HUES6 (cell line): ENCODE measurements around the gene TEAD1.
A peak's percentile ranks its signal among the peaks of the same experiment; 100 is the strongest.

Source experiments
- H3K27ac ChIP-seq: 2 replicates; pipeline ENCODE4 v1.7.0; 2013; ENCODE audit warnings: low read depth, mild to moderate bottlenecking, low read length, inconsistent platforms
- H3K27me3 ChIP-seq: 2 replicates; pipeline ENCODE4 v1.6.1; 2013; ENCODE audit warnings: low read length; ENCODE audit not compliant: control insufficient read depth, insufficient read depth
- H3K36me3 ChIP-seq: 2 replicates; pipeline ENCODE4 v1.6.1; 2013; ENCODE audit warnings: low read length; ENCODE audit not compliant: control insufficient read depth, insufficient read depth
- H3K4me1 ChIP-seq: 2 replicates; pipeline ENCODE4 v1.6.1; 2013; ENCODE audit warnings: low read length; ENCODE audit not compliant: control insufficient read depth, insufficient read depth
- H3K4me3 ChIP-seq: 2 replicates; pipeline ENCODE4 v1.5.1; 2013; ENCODE audit warnings: low read depth, low read length
- H3K9ac ChIP-seq: one replicate; pipeline ENCODE4 v1.6.1; 2013; ENCODE audit warnings: mild to moderate bottlenecking, low read length
- H3K9me3 ChIP-seq: 2 replicates; pipeline ENCODE4 v1.6.1; 2013; ENCODE audit warnings: low read depth, low read length; ENCODE audit not compliant: control insufficient read depth, insufficient read depth

TEAD1 gene

GRCh38 chr11:12826441-12826840 lies 152.2 kb downstream of the TEAD1 start:
- no peak overlapping the region for H3K4me3 ChIP-seq
- H3K9me3 ChIP-seq: no peaks in the 10 kb centered on the region
- no peaks in the 10 kb centered on the region for H3K36me3 ChIP-seq
- H3K9ac ChIP-seq: no peak overlapping the region
- H3K27me3 ChIP-seq: no peaks in the 10 kb centered on the region
- H3K27ac ChIP-seq: no peak overlapping the region
- H3K4me1 ChIP-seq: peaks cover 70% of the 10 kb centered on the region

DNA sequence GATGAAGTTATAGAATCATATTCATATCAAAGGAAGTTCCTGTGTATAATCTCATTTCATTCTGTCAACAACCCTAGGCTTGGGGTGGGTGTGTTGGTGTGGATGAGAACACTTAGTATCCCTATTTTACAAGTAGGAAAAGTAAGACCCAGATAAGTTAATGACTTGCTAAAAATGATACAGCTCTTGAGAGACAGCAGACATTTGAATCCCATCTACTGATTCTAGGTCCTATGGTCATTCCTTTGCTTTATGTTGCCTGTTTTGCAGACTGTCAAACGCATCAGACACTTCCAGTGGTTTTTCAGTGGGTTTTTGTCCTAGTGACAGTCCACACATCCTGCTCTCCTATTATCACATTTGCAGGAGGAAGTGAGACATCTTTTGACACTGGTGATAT lies 153.1 kb downstream of the TEAD1 start:
- Histone ChIP-seq H3K4me3 (peak overlapping the region; percentile 78), H3K27ac (no peak overlapping the region), H3K36me3 (no peaks in the 10 kb centered on the region), H3K9me3 (no peaks in the 10 kb centered on the region), H3K9ac (no peak overlapping the region), H3K27me3 (no peaks in the 10 kb centered on the region), H3K4me1 (peaks cover 68% of the 10 kb centered on the region)

GRCh38 chr11:12827929-12828812 lies 153.9 kb downstream of the TEAD1 start:
- Histone ChIP-seq H3K27ac (peak overlapping the region; percentile 33; the same call in 1 of the 2 replicates), H3K4me1 (peaks cover 70% of the 10 kb centered on the region), H3K9ac (peak overlapping the region; percentile 69), H3K36me3 (no peaks in the 10 kb centered on the region), H3K9me3 (no peaks in the 10 kb centered on the region), H3K27me3 (no peaks in the 10 kb centered on the region), H3K4me3 (peak overlapping the region; percentile 78)

- Histone ChIP-seq H3K4me3 (peak overlapping the region; percentile 78; the same call in 1 of the 2 replicates), H3K4me1 (peaks cover 72% of the 10 kb centered on the region), H3K9ac (no peak overlapping the region), H3K9me3 (no peaks in the 10 kb centered on the region), H3K27ac (0 out of 2 replicates have a peak overlapping the region, but pooled peaks have one; percentile 33), H3K36me3 (no peaks in the 10 kb centered on the region), H3K27me3 (no peaks in the 10 kb centered on the region)
These were observed 154.9 kb downstream of the TEAD1 start for GRCh38 chr11:12829131-12829530.

DNA sequence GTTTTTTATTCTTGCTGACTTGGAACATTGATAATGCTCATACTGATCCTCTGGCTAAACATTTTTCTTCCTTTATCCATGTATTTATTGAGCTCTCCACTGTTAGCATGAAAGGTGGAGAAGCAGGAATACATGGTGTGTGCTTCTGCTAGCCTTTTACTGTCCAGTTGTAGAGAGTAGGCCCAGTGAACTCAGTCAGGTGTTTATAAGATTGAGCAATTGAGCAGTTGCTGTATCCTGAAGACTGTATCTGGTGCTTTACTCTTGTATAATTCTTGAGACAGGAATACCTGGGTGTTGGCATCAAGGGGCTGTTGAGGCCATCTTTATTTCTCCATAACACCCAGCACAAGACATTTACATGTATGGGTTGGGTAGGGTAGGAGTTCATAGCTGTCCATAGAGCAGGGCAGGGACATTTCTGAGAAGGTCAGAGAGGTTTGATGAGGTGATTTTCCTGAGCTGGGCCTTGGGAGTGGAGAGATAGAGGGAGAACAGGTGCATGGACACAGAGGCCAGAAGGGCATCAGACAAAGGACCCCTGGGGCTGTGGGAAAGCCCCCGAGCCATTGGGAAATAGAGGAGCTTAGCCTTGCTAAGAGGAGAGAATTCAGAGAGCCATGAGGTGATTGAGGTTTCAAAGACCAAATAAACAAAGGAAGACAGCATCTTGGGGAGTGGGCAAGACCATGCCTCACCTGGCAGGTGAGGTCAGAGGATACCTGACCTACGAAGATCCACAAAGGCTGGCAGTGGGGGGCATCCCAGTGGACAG lies 155.5 kb downstream of the TEAD1 start:
- Histone ChIP-seq H3K27me3 (no peaks in the 10 kb centered on the region), H3K4me1 (peaks cover 66% of the 10 kb centered on the region), H3K27ac (no peak overlapping the region), H3K36me3 (no peaks in the 10 kb centered on the region), H3K9ac (no peak overlapping the region), H3K4me3 (no peak overlapping the region), H3K9me3 (no peaks in the 10 kb centered on the region)

- Histone ChIP-seq H3K36me3 (no peaks in the 10 kb centered on the region), H3K4me3 (no peak overlapping the region), H3K27ac (peak overlapping the region; percentile 21; the same call in 1 of the 2 replicates), H3K4me1 (peaks cover 51% of the 10 kb centered on the region), H3K9ac (no peak overlapping the region), H3K27me3 (no peaks in the 10 kb centered on the region), H3K9me3 (no peaks in the 10 kb centered on the region)
These were observed 157.4 kb downstream of the TEAD1 start for GRCh38 chr11:12831471-12832202.

GRCh38 chr11:12832480-12833224 lies 158.4 kb downstream of the TEAD1 start:
- no peaks in the 10 kb centered on the region for H3K27me3 ChIP-seq
- peaks cover 41% of the 10 kb centered on the region for H3K4me1 ChIP-seq
- no peak overlapping the region for H3K9ac ChIP-seq
- H3K9me3 ChIP-seq: no peaks in the 10 kb centered on the region
- no peak overlapping the region for H3K27ac ChIP-seq
- no peaks in the 10 kb centered on the region for H3K36me3 ChIP-seq
- H3K4me3 ChIP-seq: no peak overlapping the region

GRCh38 chr11:12834166-12834565 lies 159.9 kb downstream of the TEAD1 start:
- H3K9ac ChIP-seq: no peak overlapping the region
- H3K27me3 ChIP-seq: no peaks in the 10 kb centered on the region
- no peaks in the 10 kb centered on the region for H3K36me3 ChIP-seq
- H3K9me3 ChIP-seq: no peaks in the 10 kb centered on the region
- H3K4me1 ChIP-seq: peaks cover 31% of the 10 kb centered on the region
- H3K27ac ChIP-seq: no peak overlapping the region
- no peak overlapping the region for H3K4me3 ChIP-seq

- no peaks in the 10 kb centered on the region for H3K27me3 ChIP-seq
- peaks cover 26% of the 10 kb centered on the region for H3K4me1 ChIP-seq
- no peaks in the 10 kb centered on the region for H3K36me3 ChIP-seq
- no peak overlapping the region for H3K27ac ChIP-seq
- no peak overlapping the region for H3K4me3 ChIP-seq
- H3K9ac ChIP-seq: no peak overlapping the region
- no peaks in the 10 kb centered on the region for H3K9me3 ChIP-seq
These were observed 160.4 kb downstream of the TEAD1 start for GRCh38 chr11:12834630-12835029.

DNA sequence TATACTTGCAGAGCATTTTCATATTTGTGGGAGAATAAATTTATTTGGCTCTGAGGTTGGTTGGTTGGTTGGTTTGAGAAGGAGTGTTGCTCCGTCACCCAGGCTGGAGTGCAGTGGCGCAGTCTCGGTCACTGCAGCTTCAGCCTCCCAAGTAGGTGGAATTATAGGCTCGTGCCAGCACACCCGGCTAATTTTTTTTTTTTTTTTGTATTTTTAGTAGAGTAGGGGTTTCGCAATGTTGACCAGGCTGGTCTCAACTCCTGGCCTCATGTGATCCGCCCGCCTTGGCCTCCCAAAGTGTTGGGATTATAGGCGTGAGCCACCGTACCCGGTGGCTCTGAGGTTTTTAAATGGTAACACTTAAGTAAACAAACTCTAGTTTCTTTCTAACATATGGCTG lies 161.1 kb downstream of the TEAD1 start:
- Histone ChIP-seq H3K9me3 (no peaks in the 10 kb centered on the region), H3K9ac (no peak overlapping the region), H3K27ac (no peak overlapping the region), H3K36me3 (no peaks in the 10 kb centered on the region), H3K4me1 (peaks cover 22% of the 10 kb centered on the region), H3K4me3 (no peak overlapping the region), H3K27me3 (no peaks in the 10 kb centered on the region)
